Gastroesophageal sphincter (tissue), 3 donors: ENCODE measurements around the gene TPBGL.

Experiments
- CTCF ChIP-seq, 4 experiments: fragments of 200-600 bp in 2 of 4; fragments of 450-650 bp in 2 of 4; sonication (generic) in 1 of 4; IDR thresholded peaks; one replicate each; pipeline ENCODE4 v1.5.1; 2017 to 2019; ENCODE audit warnings: antibody characterized with exemption in 4 of 4, mild to moderate bottlenecking in 2 of 4, moderate library complexity in 2 of 4
- EP300 ChIP-seq: sonication (generic); formaldehyde crosslinking; IDR thresholded peaks from one replicate; pipeline ENCODE4 v1.6.1; 2017; ENCODE audit warnings: antibody characterized with exemption, mild to moderate bottlenecking
- POLR2A ChIP-seq, 2 donors: fragments of 450-650 bp; IDR thresholded peaks; one replicate each; pipeline ENCODE4 v1.6.1; 2017; ENCODE audit warnings: antibody characterized with exemption in 2 of 2, mild to moderate bottlenecking in 2 of 2, moderate library complexity in 1 of 2
- POLR2AphosphoS5 ChIP-seq: sonication (generic); formaldehyde crosslinking; IDR thresholded peaks from one replicate; pipeline ENCODE4 v1.6.1; 2017; ENCODE audit warnings: antibody characterized with exemption

GRCh38 chr11:75201771-75202170 lies 38.8 kb upstream of the TPBGL start:
- TF ChIP-seq CTCF (IDR thresholded peaks at IDR 0.05) (no peak), POLR2AphosphoS5 (no peak), POLR2A (IDR thresholded peaks at IDR 0.05) (no peak), EP300 (no peak)
